Measurements from ENCODE around the gene ZCCHC8.

DNA sequence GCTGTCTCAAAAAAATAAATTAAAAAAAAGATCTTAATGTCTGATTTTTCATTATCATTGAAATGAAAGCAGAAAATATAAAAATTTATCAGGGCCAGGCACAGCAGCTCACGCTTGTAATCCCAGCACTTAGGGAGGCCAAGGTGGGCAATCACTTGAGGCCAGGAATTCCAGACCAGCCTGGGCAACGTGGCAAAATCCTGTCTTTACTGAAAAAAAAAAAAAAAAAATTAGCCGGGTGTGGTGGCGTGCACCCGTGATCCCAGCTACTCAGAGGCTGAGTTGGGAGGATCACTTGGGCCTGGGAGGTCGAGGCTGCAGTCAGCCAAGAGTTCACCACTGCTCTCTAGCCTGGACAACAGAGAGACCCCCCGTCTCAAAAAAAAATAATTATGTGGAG lies 40.7 kb downstream of the ZCCHC8 start:
- TF ChIP-seq, protein P1, sequence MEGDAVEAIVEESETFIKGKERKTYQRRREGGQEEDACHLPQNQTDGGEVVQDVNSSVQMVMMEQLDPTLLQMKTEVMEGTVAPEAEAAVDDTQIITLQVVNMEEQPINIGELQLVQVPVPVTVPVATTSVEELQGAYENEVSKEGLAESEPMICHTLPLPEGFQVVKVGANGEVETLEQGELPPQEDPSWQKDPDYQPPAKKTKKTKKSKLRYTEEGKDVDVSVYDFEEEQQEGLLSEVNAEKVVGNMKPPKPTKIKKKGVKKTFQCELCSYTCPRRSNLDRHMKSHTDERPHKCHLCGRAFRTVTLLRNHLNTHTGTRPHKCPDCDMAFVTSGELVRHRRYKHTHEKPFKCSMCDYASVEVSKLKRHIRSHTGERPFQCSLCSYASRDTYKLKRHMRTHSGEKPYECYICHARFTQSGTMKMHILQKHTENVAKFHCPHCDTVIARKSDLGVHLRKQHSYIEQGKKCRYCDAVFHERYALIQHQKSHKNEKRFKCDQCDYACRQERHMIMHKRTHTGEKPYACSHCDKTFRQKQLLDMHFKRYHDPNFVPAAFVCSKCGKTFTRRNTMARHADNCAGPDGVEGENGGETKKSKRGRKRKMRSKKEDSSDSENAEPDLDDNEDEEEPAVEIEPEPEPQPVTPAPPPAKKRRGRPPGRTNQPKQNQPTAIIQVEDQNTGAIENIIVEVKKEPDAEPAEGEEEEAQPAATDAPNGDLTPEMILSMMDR (conservative IDR thresholded peaks at IDR 0.05; ENCODE audit: low read depth, low read length), result no peak
- no peak for TF ChIP-seq EZH2 (IDR thresholded peaks at IDR 0.05; ENCODE audit: borderline replicate concordance, low read depth, low read length, poor library complexity, severe bottlenecking)
